ENCODE results near the gene PRR7. TPM values are rescaled to one million over a fixed set of nuclear protein-coding genes. Genes with fewer than 3 reads are reported as not detected.

The PRR7 gene
- total and polyA plus RNA-seq, 2 of the 13 experiments (the other 11 are each of a cell fraction or from before 2014, with no cell fraction given), result 4.8 to 5.0 TPM

DNA sequence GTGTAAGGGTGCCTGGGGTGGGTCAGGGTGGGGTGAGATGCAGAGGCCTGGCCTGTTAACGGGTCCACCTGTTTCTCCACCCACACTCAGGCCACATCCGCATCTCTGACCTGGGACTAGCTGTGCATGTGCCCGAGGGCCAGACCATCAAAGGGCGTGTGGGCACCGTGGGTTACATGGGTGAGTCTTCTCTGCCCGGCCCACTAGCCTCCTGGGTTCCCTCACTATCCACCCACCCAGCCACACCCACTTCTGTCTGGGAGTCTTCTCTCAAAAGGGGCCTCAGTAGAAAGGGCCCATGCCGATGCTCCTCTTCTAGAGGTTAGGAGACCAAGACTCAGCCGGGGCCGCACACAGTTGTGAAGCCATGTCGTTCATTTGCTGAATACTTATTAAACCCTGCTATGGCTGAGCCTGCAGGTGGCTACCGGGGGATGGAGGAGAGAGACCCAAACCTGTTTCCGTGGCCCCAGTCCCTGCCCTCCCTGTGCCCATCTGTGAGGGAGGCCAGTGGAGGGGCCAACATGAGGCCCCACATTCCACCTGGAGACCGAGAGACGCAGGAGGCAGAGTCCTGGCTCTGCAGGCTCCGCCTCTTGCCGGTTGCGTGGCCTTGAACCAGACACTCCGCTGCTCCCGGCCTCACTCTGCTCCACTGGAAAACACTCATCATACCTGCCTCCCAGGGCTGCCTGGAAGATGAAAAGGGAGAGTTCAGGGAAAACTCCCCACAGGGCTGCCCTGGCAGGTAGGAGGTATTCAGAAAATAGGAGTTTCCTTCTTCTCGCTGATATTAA is 11.5 kb upstream of the PRR7 start (continued):
- no peak for TF ChIP-seq ZNF383 (CRISPR knock-in tag; IDR thresholded peaks at IDR 0.05; ENCODE audit: borderline replicate concordance)
- TF ChIP-seq, protein P1, sequence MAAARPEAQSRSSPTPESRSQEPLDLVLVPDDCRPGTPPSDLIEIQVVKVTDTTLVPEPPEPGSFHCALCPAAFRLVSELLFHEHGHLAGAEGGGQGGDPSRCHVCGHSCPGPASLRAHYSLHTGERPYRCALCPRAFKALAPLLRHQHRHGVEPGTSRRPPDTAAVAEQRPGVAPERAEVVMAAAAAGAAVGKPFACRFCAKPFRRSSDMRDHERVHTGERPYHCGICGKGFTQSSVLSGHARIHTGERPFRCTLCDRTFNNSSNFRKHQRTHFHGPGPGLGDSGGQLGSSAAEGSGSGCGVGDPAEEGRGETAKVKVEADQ (CRISPR knock-in tag; IDR thresholded peaks at IDR 0.05; ENCODE audit: borderline replicate concordance), result no peak
- 0 out of 2 replicates have a peak, but pooled peaks have one; percentile 31 for TF ChIP-seq DPF2 (CRISPR knock-in tag; IDR thresholded peaks at IDR 0.05; ENCODE audit: borderline replicate concordance, low read depth)
- TF ChIP-seq, protein P2, sequence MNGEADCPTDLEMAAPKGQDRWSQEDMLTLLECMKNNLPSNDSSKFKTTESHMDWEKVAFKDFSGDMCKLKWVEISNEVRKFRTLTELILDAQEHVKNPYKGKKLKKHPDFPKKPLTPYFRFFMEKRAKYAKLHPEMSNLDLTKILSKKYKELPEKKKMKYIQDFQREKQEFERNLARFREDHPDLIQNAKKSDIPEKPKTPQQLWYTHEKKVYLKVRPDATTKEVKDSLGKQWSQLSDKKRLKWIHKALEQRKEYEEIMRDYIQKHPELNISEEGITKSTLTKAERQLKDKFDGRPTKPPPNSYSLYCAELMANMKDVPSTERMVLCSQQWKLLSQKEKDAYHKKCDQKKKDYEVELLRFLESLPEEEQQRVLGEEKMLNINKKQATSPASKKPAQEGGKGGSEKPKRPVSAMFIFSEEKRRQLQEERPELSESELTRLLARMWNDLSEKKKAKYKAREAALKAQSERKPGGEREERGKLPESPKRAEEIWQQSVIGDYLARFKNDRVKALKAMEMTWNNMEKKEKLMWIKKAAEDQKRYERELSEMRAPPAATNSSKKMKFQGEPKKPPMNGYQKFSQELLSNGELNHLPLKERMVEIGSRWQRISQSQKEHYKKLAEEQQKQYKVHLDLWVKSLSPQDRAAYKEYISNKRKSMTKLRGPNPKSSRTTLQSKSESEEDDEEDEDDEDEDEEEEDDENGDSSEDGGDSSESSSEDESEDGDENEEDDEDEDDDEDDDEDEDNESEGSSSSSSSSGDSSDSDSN (CRISPR knock-in tag; IDR thresholded peaks at IDR 0.05), result 0 out of 2 replicates have a peak, but pooled peaks have one; percentile 31
- TF ChIP-seq MTA1 (CRISPR knock-in tag; IDR thresholded peaks at IDR 0.05; ENCODE audit: borderline replicate concordance), result peak; percentile 47; the same call in 1 of the 2 replicates
- 0 out of 3 replicates have a peak, but pooled peaks have one; percentile 32 for TF ChIP-seq MXI1 (IDR thresholded peaks at IDR 0.05; ENCODE audit: borderline replicate concordance, low read depth, low read length)
- TF ChIP-seq CEBPG (CRISPR knock-in tag; IDR thresholded peaks at IDR 0.05), result 0 out of 2 replicates have a peak, but pooled peaks have one; percentile 13
- peak; percentile 58 for TF ChIP-seq SAP130 (CRISPR knock-in tag; IDR thresholded peaks at IDR 0.05; ENCODE audit: low read depth)
- TF ChIP-seq, protein P3, sequence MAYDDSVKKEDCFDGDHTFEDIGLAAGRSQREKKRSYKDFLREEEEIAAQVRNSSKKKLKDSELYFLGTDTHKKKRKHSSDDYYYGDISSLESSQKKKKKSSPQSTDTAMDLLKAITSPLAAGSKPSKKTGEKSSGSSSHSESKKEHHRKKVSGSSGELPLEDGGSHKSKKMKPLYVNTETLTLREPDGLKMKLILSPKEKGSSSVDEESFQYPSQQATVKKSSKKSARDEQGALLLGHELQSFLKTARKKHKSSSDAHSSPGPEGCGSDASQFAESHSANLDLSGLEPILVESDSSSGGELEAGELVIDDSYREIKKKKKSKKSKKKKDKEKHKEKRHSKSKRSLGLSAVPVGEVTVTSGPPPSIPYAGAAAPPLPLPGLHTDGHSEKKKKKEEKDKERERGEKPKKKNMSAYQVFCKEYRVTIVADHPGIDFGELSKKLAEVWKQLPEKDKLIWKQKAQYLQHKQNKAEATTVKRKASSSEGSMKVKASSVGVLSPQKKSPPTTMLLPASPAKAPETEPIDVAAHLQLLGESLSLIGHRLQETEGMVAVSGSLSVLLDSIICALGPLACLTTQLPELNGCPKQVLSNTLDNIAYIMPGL (CRISPR knock-in tag; IDR thresholded peaks at IDR 0.05; ENCODE audit: borderline replicate concordance in 1 of 2, low read depth in 1 of 2), result 0 out of 4 replicates have a peak, but pooled peaks of 1 of the 2 experiments have one; percentile 34
- TF ChIP-seq, protein P4, sequence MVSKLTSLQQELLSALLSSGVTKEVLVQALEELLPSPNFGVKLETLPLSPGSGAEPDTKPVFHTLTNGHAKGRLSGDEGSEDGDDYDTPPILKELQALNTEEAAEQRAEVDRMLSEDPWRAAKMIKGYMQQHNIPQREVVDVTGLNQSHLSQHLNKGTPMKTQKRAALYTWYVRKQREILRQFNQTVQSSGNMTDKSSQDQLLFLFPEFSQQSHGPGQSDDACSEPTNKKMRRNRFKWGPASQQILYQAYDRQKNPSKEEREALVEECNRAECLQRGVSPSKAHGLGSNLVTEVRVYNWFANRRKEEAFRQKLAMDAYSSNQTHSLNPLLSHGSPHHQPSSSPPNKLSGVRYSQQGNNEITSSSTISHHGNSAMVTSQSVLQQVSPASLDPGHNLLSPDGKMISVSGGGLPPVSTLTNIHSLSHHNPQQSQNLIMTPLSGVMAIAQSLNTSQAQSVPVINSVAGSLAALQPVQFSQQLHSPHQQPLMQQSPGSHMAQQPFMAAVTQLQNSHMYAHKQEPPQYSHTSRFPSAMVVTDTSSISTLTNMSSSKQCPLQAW (CRISPR knock-in tag; IDR thresholded peaks at IDR 0.05), result 0 out of 2 replicates have a peak, but pooled peaks have one; percentile 33
- TF ChIP-seq RARA (CRISPR knock-in tag; IDR thresholded peaks at IDR 0.05), result peak; percentile 62
- TF ChIP-seq MED1 (CRISPR knock-in tag; IDR thresholded peaks at IDR 0.05), result peak; percentile 40
- TF ChIP-seq, protein P5, sequence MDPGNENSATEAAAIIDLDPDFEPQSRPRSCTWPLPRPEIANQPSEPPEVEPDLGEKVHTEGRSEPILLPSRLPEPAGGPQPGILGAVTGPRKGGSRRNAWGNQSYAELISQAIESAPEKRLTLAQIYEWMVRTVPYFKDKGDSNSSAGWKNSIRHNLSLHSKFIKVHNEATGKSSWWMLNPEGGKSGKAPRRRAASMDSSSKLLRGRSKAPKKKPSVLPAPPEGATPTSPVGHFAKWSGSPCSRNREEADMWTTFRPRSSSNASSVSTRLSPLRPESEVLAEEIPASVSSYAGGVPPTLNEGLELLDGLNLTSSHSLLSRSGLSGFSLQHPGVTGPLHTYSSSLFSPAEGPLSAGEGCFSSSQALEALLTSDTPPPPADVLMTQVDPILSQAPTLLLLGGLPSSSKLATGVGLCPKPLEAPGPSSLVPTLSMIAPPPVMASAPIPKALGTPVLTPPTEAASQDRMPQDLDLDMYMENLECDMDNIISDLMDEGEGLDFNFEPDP (CRISPR knock-in tag; conservative IDR thresholded peaks at IDR 0.05), result no peak
- no peak; the same call in 1 of the 2 replicates for TF ChIP-seq HDAC2 (CRISPR knock-in tag; IDR thresholded peaks at IDR 0.05)
- TF ChIP-seq, protein P6, sequence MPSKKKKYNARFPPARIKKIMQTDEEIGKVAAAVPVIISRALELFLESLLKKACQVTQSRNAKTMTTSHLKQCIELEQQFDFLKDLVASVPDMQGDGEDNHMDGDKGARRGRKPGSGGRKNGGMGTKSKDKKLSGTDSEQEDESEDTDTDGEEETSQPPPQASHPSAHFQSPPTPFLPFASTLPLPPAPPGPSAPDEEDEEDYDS (CRISPR knock-in tag; IDR thresholded peaks at IDR 0.05), result no peak
- TF ChIP-seq, protein P7, sequence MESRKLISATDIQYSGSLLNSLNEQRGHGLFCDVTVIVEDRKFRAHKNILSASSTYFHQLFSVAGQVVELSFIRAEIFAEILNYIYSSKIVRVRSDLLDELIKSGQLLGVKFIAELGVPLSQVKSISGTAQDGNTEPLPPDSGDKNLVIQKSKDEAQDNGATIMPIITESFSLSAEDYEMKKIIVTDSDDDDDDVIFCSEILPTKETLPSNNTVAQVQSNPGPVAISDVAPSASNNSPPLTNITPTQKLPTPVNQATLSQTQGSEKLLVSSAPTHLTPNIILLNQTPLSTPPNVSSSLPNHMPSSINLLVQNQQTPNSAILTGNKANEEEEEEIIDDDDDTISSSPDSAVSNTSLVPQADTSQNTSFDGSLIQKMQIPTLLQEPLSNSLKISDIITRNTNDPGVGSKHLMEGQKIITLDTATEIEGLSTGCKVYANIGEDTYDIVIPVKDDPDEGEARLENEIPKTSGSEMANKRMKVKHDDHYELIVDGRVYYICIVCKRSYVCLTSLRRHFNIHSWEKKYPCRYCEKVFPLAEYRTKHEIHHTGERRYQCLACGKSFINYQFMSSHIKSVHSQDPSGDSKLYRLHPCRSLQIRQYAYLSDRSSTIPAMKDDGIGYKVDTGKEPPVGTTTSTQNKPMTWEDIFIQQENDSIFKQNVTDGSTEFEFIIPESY (CRISPR knock-in tag; IDR thresholded peaks at IDR 0.05), result peak; percentile 19; the same call in 1 of the 2 replicates
- no peak for TF ChIP-seq HNRNPH1 (optimal IDR thresholded peaks at IDR 0.05; ENCODE audit: low read depth, low read length)

Measured in HepG2 (cell line).